ENCODE results near the gene RHBDD3. TPM values are rescaled to one million over a fixed set of nuclear protein-coding genes. Genes with fewer than 3 reads are reported as not detected.
"Not testable (repeated sequence)": the region's sequence is repeated elsewhere in the genome, so short reads cannot be mapped to it uniquely, and the experiment has no call there.

The RHBDD3 gene
- total RNA-seq, 3 donors from 2014 or later: 52.0 to 61.0 (median 56.8) TPM

DNA sequence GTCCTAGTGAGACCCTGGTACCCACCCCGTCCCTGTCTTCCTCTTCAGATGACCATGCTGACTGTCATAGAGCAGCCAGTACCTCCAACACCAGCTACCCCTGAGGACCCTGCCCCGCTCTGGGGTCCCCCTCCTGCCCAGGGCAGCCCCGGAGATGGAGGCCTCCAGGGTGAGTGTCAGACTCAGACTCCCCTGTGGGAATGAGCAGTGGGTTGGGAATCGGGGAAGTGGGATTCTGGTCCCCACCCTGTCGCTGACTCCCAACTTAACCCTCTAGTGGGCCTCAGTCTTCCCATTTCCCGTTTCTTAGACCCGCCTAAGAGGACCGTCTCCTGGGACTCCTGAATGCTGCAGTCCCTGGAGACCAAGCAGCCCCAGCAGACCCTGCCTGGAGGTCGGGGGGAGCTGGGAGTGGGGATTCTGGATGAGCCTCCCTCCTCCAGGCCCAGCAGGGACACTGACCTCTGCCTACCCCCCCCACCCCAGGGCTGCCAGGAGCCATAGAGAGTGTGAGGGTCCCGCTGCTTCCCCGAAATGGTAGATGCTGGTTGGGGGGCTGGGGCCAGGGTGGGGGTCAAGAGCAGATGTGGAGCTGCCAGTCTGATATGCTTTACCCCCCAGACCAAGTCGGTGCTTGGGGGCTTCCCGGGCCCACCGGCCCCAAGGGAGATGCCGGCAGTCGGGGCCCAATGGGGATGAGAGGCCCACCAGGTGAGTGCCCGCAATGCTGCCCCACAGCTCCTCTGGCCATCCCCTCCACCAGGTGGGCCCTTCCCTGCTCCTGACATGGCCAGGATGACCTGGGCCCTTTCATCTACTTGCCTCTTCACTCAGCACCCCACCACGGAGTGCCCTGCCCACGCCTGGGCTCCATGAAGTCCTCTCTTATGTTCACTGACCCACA lies 36.6 kb downstream of the RHBDD3 start:
- Mint-ChIP-seq H3K4me1 (ENCODE audit: low read depth) (no peaks in the 10 kb centered on the region), H3K36me3 (ENCODE audit: insufficient read depth) (no peaks in the 10 kb centered on the region), H3K9me3 (peaks cover 6% of the 10 kb centered on the region), H3K27me3 (ENCODE audit: low read depth) (peaks cover 4% of the 10 kb centered on the region), H3K4me3 (no peak overlapping the region)
- ATAC-seq (no peak), DNase-seq (no peak)

DNA sequence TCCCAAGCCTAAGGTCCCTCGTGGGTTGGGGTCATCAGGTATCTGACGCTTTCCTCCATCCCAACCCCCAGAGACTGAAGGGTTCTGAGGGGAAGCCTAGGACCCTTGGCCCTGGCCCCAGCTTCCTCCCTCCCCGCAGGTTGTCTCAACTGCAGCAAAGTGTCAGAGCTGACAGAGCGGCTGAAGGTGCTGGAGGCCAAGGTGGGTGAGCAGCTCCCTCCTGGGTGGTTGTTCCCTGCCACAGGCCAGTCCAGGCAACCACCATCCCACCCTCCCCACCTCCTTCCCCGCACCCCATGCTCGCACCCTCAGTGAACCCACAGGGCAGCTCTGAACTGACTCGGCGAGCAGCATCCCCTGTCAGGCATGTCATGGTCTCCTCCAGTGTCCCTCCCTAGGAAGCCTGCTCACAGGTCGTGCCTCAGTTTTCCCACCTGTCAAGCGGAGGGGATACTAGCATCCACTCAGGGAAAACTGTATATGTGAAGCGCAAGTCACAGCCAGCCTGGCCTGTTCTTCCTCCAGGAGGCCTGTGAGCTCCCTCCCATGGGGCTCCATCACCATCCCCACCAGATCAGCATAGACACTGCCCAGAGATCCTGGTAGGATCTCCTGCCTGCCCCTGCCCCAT lies 41.3 kb downstream of the RHBDD3 start:
- ATAC-seq (no peak), DNase-seq (no peak)
- Mint-ChIP-seq H3K36me3 (ENCODE audit: insufficient read depth) (no peaks in the 10 kb centered on the region), H3K4me3 (no peak overlapping the region), H3K27me3 (ENCODE audit: low read depth) (peaks cover 2% of the 10 kb centered on the region), H3K4me1 (ENCODE audit: low read depth) (no peaks in the 10 kb centered on the region), H3K9me3 (no peaks in the 10 kb centered on the region)

DNA sequence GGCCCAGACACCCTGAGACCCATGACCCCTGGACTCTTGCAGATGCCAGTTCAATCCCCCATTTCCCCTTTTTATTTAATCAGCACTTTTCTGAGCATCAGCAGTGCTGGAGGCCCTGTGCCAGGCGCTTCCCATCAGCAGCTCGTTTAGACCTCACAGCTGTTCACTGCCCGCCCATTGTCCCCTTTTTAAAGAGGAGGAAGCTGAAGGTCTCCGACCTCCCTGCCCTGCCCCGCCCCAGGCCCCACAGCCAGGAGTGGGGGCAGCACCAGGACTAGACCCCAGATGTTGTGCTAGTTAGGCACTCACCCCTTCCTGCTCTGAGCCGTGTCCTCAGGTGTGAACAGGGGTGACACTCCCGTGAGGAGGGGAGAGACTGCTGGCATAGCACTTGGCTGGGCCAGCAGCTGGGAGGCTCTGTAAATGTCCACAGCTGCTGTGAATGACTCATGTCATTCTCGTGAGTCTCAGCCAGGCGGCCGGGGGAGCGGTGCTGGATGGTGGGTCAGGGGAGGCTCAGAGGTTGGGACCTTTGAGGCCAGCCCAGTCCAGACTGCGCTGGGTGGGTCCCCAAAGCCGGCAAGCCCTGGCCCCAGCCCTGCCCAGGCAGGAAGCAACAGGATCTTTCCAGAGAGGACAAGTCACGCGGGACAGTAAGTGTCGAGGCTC lies 42.2 kb downstream of the RHBDD3 start:
- Mint-ChIP-seq H3K4me3 (no peak overlapping the region), H3K9me3 (no peaks in the 10 kb centered on the region), H3K36me3 (ENCODE audit: insufficient read depth) (no peaks in the 10 kb centered on the region), H3K27me3 (ENCODE audit: low read depth) (peaks cover 2% of the 10 kb centered on the region), H3K4me1 (ENCODE audit: low read depth) (no peaks in the 10 kb centered on the region)
- ATAC-seq (no peak), DNase-seq (no peak)

DNA sequence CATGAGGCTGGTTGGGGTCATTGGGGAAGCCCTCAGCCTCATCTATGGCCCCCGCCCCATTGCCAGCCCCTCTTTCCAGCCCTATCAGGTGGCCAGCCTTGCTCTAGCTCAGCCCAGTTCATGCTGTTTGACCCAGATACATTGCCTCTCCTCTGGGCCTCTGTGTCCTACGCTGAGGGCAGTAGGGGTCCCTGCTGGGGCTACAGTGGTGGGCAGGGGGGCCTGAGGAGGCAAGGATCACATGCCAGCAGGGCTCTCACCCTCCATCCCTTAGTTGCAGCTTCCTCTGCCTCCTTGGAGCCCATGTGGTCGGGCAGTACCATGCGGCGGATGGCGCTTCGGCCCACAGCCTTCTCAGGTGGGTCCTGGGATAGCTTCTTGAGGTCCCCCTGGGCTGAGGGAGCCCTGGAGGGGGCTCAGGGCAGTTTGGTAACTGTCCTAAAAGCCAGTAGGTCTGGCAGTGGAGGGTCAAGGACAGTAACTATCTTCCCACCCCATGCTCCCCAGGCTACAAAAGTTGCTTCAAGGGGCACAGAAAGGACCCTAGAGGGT lies 42.8 kb downstream of the RHBDD3 start:
- H3K9me3 Mint-ChIP-seq: no peaks in the 10 kb centered on the region
- DNase-seq (no peak), ATAC-seq (no peak)
- no peaks in the 10 kb centered on the region for H3K4me1 Mint-ChIP-seq (ENCODE audit: low read depth)
- H3K4me3 Mint-ChIP-seq: no peak overlapping the region
- H3K36me3 Mint-ChIP-seq (ENCODE audit: insufficient read depth): no peaks in the 10 kb centered on the region
- H3K27me3 Mint-ChIP-seq (ENCODE audit: low read depth): peaks cover 3% of the 10 kb centered on the region

DNA sequence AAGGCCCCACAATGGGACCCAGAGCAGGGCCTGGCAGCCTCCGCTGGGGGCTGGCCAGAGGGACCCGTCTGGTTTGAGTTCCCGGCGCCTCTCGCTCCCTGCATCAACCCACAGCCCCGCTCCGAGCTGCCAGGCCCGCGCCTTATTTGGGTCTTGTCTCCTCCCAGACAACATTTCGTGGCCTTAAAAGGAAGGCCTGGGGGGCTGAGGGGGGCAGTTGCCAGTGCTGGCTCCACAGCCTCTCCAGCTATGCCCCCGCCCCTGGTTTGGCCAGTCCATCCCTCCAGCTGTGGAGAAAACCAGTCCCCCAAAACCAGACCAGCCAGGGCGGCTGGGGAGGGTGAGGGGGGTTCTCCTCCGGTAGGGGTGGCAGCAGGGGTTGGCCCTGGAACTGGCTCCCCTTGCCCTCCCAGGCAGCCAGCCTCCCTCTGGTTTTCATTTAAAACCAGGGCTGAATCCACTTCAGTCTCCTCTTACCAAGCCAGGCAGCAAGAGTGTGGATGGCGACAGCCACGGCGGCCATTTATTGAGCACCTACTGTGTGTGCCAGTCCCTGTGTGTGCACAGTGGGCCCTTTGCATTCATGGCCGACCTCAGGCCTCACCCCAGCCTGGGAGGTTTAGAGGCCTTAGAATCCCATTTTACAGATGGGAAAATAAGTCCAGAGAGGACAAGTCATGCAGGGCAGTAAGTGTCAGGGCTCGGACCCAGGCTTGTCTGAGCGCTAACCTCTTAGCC lies 43.5 kb downstream of the RHBDD3 start:
- no peak overlapping the region for H3K4me3 Mint-ChIP-seq
- ATAC-seq (no peak), DNase-seq (no peak)
- H3K27me3 Mint-ChIP-seq (ENCODE audit: low read depth): peaks cover 3% of the 10 kb centered on the region
- no peaks in the 10 kb centered on the region for H3K36me3 Mint-ChIP-seq (ENCODE audit: insufficient read depth)
- no peaks in the 10 kb centered on the region for H3K4me1 Mint-ChIP-seq (ENCODE audit: low read depth)
- no peaks in the 10 kb centered on the region for H3K9me3 Mint-ChIP-seq

DNA sequence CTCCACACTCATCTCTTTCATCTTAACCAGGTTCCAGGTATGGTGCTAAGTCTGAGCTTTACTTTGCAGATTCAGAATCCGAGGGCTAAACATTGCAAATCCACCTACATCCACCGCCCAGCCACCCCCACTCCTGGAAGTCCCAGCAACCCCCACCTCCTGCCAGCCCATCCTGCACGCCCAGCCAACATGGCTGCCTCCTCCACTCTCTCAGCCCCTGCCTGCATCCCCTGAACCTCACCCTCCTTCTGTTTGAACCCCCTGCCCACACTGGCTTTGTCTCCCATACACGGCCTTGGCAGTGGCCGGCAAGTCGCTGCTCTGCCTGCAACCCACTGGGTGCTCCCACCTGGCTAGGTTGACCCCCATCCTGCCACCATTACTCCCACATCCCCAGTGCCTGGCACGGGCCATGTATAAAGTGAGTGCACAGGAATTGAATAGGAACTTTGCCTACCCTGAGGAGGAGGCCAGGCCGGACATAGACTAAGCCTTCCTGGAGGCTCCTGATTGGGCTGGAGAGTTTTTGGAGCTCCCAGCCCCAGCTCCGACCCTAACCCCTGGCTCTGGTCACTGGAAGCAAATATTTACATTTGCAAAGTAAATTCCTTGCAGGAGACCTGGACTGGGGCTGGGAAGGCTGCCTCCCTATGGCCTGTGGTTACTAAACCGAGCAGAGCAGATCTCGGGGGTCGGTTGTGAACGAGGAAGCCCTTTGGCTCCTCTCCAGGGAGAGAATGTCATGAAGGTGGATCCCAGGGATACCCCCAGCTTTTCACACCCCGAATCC lies 47.7 kb downstream of the RHBDD3 start:
- no peaks in the 10 kb centered on the region for H3K9me3 Mint-ChIP-seq
- no peaks in the 10 kb centered on the region for H3K36me3 Mint-ChIP-seq (ENCODE audit: insufficient read depth)
- no peak for ATAC-seq
- no peaks in the 10 kb centered on the region for H3K4me1 Mint-ChIP-seq (ENCODE audit: low read depth)
- DNase-seq: no peak
- H3K27me3 Mint-ChIP-seq (ENCODE audit: low read depth): peaks cover 1% of the 10 kb centered on the region
- H3K4me3 Mint-ChIP-seq: no peak overlapping the region

DNA sequence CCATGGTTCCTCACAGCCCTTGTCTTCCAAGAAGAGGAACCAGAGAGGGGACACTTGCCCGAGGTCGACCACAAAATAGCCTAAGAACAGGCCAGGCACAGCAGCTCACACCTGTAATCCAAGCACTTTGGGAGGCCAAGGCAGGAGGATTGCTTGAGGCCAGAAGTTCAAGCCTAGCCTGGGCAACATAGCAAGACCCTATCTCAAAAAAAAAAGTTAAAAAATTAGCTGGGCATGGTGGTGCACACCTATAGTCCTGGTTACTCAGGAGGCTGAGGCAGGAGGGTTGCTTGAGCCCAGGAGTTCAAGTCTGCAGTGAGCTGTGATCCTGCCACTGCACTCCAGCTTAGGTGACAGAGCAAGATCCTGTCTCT lies 48.4 kb downstream of the RHBDD3 start:
- H3K9me3 Mint-ChIP-seq; H3K27me3 Mint-ChIP-seq (ENCODE audit: low read depth); H3K4me3 Mint-ChIP-seq; H3K36me3 Mint-ChIP-seq (ENCODE audit: insufficient read depth); DNase-seq; H3K4me1 Mint-ChIP-seq (ENCODE audit: low read depth); ATAC-seq: not testable (repeated sequence)

DNA sequence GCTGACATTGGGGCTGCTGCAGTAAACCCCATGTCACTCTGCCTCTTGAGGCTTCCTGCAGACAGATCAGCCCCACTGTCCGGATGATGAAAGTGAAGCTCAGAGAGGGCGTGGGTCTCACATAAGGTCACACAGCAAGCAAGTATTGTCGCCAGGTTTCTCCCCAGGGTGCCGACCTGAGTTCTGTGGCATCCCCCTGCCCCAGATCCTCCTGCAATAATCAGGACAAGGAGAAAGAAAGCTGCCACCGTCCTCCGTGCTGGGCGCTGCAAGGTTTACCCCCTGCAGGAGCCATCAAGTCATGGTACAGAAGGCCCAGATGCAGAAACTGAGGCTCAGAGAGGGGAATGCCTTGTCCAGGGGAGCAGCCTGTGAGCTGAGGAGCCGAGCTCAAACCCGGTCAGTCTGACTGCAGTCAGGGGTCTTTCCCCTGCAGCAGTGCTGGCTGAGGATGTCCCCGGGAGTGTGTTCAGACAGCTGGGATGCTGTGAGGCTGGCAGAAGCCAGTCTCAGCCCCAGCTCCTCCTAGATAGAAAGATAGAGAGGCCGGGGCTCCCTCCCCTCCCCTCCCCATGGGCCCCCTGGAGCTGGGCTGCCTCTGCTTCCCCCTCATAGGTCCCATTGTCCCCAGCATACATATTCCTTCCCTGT lies 48.9 kb downstream of the RHBDD3 start:
- ATAC-seq: no peak
- no peaks in the 10 kb centered on the region for H3K36me3 Mint-ChIP-seq (ENCODE audit: insufficient read depth)
- no peaks in the 10 kb centered on the region for H3K9me3 Mint-ChIP-seq
- H3K27me3 Mint-ChIP-seq (ENCODE audit: low read depth): peaks cover 4% of the 10 kb centered on the region
- H3K4me3 Mint-ChIP-seq: no peak overlapping the region
- DNase-seq: no peak
- no peaks in the 10 kb centered on the region for H3K4me1 Mint-ChIP-seq (ENCODE audit: low read depth)

DNA sequence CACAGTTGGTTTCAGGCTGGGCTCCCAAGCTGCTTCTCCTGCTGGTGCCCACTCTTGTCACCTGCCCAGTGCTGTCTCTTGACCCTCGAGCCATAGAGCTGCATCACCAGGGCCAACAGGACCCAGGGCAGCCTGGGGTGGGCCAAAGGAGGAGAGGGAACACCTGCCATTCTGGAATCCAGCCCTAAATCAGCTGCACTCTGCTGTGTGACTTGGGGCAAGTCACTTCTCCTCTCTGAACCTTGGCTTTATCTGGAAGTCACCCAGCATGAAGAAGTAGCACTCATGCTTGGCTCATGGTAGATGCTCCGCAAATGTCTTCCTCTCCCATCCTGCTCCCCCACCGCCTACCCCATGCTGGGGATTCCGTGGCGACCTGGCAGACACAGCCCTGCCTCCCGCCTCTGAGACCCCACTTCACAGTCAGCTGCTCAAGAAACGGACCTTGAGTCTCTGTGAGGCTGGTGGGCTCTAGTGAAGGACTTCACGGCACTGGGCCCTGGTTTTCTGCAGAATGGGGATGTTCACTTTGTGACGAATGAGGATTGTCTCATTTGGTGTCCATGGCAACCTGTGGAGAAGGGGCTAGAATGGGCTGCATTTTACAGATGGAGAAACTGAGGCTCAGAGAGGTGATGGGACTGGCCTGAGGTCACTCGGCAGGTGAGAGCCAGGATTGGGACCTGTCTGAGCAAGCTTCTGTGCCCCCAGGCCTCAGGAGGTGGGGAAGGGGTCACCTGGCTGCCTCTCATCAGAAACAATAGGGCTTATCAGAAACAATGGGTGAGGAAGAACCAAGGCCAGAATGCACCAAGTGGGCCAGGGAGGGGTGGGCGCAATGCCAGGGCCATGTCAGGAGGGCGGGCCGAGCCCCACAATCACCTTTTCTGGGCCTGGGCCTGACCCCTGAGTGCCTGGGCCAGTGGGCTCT lies 49.7 kb downstream of the RHBDD3 start:
- Mint-ChIP-seq H3K4me3 (no peak overlapping the region), H3K9me3 (no peaks in the 10 kb centered on the region), H3K27me3 (ENCODE audit: low read depth) (peaks cover 4% of the 10 kb centered on the region), H3K36me3 (ENCODE audit: insufficient read depth) (no peaks in the 10 kb centered on the region), H3K4me1 (ENCODE audit: low read depth) (no peaks in the 10 kb centered on the region)
- DNase-seq: no peak
- no peak for ATAC-seq

DNA sequence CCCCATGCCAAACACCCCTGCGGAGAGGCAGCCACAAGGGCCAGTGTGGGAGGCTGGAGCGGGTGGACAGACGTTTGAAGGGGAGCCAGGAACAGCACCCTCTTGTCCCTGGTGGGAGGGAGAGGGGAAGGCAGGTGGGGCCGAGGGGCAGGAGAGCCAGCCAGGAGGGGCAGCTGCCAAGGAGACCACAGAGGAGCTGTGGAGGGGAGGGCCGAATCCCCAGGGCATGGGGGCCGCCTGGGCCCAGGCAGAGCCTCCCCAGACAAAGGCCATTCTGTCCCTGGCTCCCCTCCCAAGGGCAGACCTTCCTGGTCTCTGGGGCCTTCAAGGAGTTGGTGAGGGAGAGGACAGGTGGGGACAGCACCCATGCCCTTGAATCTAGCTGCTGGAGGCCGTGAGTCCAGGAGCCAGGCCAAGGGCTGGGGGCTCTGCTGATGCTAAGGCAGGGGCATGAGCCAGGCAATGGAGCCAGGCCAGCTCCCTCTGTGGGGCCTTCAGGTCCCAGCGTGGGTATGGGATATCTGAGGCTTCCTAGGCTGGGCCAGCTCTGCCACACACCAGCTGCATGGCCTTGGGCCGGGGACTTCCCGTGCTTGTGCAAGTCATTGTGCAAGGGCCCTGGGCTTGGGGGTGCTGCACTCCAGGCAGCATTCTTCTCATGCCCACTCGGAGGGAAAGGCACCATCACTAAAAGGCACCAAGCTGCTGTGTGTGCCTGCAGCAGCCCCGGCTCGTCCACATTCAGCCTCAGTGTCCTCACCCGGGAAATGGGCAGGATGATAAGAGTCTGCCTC lies 50.7 kb downstream of the RHBDD3 start:
- H3K27me3 Mint-ChIP-seq (ENCODE audit: low read depth): peaks cover 4% of the 10 kb centered on the region
- no peaks in the 10 kb centered on the region for H3K36me3 Mint-ChIP-seq (ENCODE audit: insufficient read depth)
- no peaks in the 10 kb centered on the region for H3K4me1 Mint-ChIP-seq (ENCODE audit: low read depth)
- H3K4me3 Mint-ChIP-seq: no peak overlapping the region
- H3K9me3 Mint-ChIP-seq: no peaks in the 10 kb centered on the region
- DNase-seq: no peak
- no peak for ATAC-seq

DNA sequence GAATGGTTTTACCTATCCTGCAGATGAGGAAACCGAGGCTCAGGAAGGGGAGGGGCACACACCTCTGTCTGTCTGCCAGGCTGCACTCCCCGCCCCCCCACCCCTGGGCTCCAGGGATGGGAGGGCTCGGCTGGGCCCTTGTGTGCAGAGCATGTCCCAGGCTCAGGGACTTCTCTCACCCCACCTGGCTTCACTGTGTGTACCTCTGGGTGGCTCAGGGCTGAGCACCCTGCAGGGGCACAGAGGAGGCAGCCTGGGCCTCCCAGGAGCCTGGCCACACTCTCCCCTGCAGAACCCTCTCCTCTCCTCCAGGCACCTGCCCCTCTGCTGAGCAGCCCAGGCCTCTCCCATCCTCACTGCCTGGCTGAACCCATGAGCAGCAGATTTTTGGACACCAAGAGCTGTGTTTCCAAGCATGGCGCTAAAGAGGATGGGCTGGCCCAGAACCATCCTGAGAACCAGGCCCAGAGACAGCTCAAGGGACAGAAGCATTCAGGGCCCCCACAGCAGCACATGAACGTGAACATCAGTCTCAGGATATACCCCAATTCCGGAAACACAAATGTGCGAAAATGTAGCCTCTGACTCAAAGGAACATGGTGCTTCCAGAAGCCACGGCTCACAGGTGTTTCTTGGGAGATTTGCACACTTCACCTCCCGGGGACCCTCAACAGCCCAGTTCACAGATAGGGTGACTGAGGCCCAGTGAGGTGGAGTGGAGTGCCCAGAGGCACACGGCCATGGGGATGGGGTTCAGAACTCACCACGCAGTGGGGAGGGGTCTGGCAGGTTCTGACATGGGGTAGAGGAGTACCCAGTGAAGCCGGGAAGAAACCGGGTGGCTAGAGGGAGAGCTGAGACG lies 51.5 kb downstream of the RHBDD3 start:
- Mint-ChIP-seq H3K4me3 (no peak overlapping the region), H3K9me3 (no peaks in the 10 kb centered on the region), H3K27me3 (ENCODE audit: low read depth) (peaks cover 4% of the 10 kb centered on the region), H3K36me3 (ENCODE audit: insufficient read depth) (no peaks in the 10 kb centered on the region), H3K4me1 (ENCODE audit: low read depth) (no peaks in the 10 kb centered on the region)
- ATAC-seq (no peak), DNase-seq (no peak)

Data from activated T-cell treated with anti-CD3 and anti-CD28 coated beads, Interleukin-2, amount 50 U/mL, for 4 hours (primary cell).